22Rv1 (cell line): ENCODE measurements around the gene CCDC73.

Experiments used
- CTCF ChIP-seq: fragments of 450-650 bp; IDR thresholded peaks from 2 replicates; pipeline ENCODE4 v1.5.1; 2017; ENCODE audit warnings: mild to moderate bottlenecking
- ZFX ChIP-seq: fragments of 450-650 bp; IDR thresholded peaks from 2 replicates; pipeline ENCODE4 v1.6.1; 2017; ENCODE audit warnings: antibody characterized with exemption, borderline replicate concordance

GRCh38 chr11:32580967-32581366 is 213.5 kb downstream of the CCDC73 start:
- TF ChIP-seq CTCF (no peak), ZFX (no peak)
